Cardiac muscle cell (in vitro differentiated cells and primary cell): ENCODE measurements around the gene UBE2V1. TPM values are rescaled to one million over a fixed set of nuclear protein-coding genes. Genes with fewer than 3 reads are reported as not detected.

ENCODE experiments used
- DNase-seq, 2 donors: peaks; one replicate each; pipeline versions ENCODE4 v3.0.0 to v3.0.0-alpha.2; 2010 to 2017; ENCODE audit warnings: low read depth in 1 of 2, low spot score in 1 of 2
- H3K27ac ChIP-seq: fragments of 200-600 bp; sonication (generic); 2 replicates; pipeline ENCODE4 v1.5.1; 2016
- H3K27me3 ChIP-seq: fragments of 200-600 bp; sonication (generic); 2 replicates; pipeline ENCODE4 v1.6.0; 2016; ENCODE audit warnings: control low read depth
- H3K36me3 ChIP-seq: fragments of 200-600 bp; sonication (generic); 2 replicates; pipeline ENCODE4 v1.5.1; 2016; ENCODE audit warnings: control low read depth
- H3K4me1 ChIP-seq: fragments of 200-600 bp; sonication (generic); 2 replicates; pipeline ENCODE4 v1.8.1; 2017; ENCODE audit warnings: low read depth, mild to moderate bottlenecking, mixed run types
- H3K4me3 ChIP-seq: fragments of 200-600 bp; sonication (generic); 2 replicates; pipeline ENCODE4 v1.5.1; 2016; ENCODE audit warnings: mild to moderate bottlenecking
- H3K9me3 ChIP-seq: fragments of 200-600 bp; sonication (generic); 2 replicates; pipeline ENCODE4 v1.5.1; 2017; ENCODE audit warnings: low read depth, mild to moderate bottlenecking, control low read depth
- CTCF ChIP-seq: IDR thresholded peaks from 2 replicates; pipeline ENCODE4 v1.5.1; 2012; ENCODE audit warnings: low read depth, mild to moderate bottlenecking, low read length
- polyA plus RNA-seq: library from polyadenylated mRNA; unstranded; fragments of >200 nt; fragmentation: Nextera tagmentation; extraction: Ambion mirVana; gene quantifications from 2 replicates; pipeline ENCODE4 v1.2.1, GENCODE V29; 2016
- total RNA-seq: library from RNA; depleted of rRNA; stranded (reverse); fragments of >200 nt; gene quantifications from 2 replicates; pipeline ENCODE4 v1.2.3, GENCODE V29; 2016

Gene UBE2V1
- total and polyA plus RNA-seq, 2 experiments from 2014 or later = 126 to 173 TPM

- H3K27ac ChIP-seq = no peak overlapping the region
- H3K9me3 ChIP-seq = no peaks in the 10 kb centered on the region
- no peaks in the 10 kb centered on the region for H3K27me3 ChIP-seq
- no peak for TF ChIP-seq CTCF
- no peaks in the 10 kb centered on the region for H3K36me3 ChIP-seq
- DNase-seq = no peak
- H3K4me1 ChIP-seq = no peaks in the 10 kb centered on the region
- no peak overlapping the region for H3K4me3 ChIP-seq
Observed at GRCh38 chr20:50049442-50050026, 63.4 kb downstream of the UBE2V1 start.

- no peak overlapping the region for H3K27ac ChIP-seq
- H3K4me3 ChIP-seq = no peak overlapping the region
- peak in 1 of 2 donors; percentile 43 for DNase-seq
- no peaks in the 10 kb centered on the region for H3K27me3 ChIP-seq
- H3K36me3 ChIP-seq = no peaks in the 10 kb centered on the region
- TF ChIP-seq CTCF = no peak
- H3K4me1 ChIP-seq = no peaks in the 10 kb centered on the region
- H3K9me3 ChIP-seq = no peaks in the 10 kb centered on the region
Observed at GRCh38 chr20:50048420-50049166, 64.4 kb downstream of the UBE2V1 start.

GRCh38 chr20:50044353-50044960 is 68.5 kb downstream of the UBE2V1 start:
- Histone ChIP-seq H3K27ac (no peak overlapping the region), H3K4me1 (peaks cover 15% of the 10 kb centered on the region)
- DNase-seq = no peak

GRCh38 chr20:50043573-50044352 is 69.2 kb downstream of the UBE2V1 start:
- Histone ChIP-seq H3K4me1 (peaks cover 15% of the 10 kb centered on the region), H3K4me3 (no peak overlapping the region), H3K9me3 (no peaks in the 10 kb centered on the region), H3K27ac (no peak overlapping the region), H3K27me3 (no peaks in the 10 kb centered on the region), H3K36me3 (no peaks in the 10 kb centered on the region)
- no peak for DNase-seq
- no peak for TF ChIP-seq CTCF

More at GRCh38 chr20:50044353-50044960, 68.5 kb downstream of the UBE2V1 start:
- H3K36me3 ChIP-seq = no peaks in the 10 kb centered on the region
- no peaks in the 10 kb centered on the region for H3K9me3 ChIP-seq
- no peak for TF ChIP-seq CTCF
- no peaks in the 10 kb centered on the region for H3K27me3 ChIP-seq
- no peak overlapping the region for H3K4me3 ChIP-seq

- TF ChIP-seq CTCF = no peak
- DNase-seq = no peak
- peaks cover 15% of the 10 kb centered on the region for H3K4me1 ChIP-seq
Observed at GRCh38 chr20:50042370-50043313, 70.3 kb downstream of the UBE2V1 start.

More at GRCh38 chr20:50042370-50043313, 70.3 kb downstream of the UBE2V1 start:
- Histone ChIP-seq H3K27ac (no peak overlapping the region), H3K9me3 (no peaks in the 10 kb centered on the region), H3K36me3 (no peaks in the 10 kb centered on the region), H3K4me3 (no peak overlapping the region), H3K27me3 (no peaks in the 10 kb centered on the region)
